DMS 273 treated with DMSO at 0.1 percent for 48 hours (cell line): ENCODE results near the gene LSM14A.
"Not testable (repeated sequence)": the region's sequence is repeated elsewhere in the genome, so short reads cannot be mapped to it uniquely, and the experiment has no call there.

Experiments
- DNase-seq: peaks from one replicate; lab custom pipeline; 2025; lab: John Stamatoyannopoulos, UW

LSM14A gene

DNA sequence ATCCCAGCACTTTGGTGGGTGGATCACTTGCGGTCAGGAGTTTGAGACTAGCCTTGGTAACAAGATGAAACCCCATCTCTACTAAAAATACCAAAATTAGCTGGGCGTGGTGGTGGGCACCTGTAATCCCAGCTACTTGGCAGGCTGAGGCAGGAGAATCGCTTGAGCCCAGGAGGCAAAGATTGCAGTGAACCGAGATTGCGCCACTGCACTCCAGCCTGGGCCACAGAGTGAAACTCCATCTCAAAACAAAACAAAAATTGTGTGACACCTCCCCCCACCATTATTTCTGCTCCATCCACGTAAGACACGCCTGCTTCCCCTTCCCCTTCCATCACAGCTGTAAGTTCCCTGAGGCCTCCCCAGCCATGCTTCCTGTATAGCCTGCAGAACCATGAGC is 13.3 kb upstream of the LSM14A start:
- DNase-seq, result not testable (repeated sequence)

- DNase-seq, result not testable (repeated sequence)
Observed at GRCh38 chr19:34159541-34159940, 12.8 kb upstream of the LSM14A start.

DNA sequence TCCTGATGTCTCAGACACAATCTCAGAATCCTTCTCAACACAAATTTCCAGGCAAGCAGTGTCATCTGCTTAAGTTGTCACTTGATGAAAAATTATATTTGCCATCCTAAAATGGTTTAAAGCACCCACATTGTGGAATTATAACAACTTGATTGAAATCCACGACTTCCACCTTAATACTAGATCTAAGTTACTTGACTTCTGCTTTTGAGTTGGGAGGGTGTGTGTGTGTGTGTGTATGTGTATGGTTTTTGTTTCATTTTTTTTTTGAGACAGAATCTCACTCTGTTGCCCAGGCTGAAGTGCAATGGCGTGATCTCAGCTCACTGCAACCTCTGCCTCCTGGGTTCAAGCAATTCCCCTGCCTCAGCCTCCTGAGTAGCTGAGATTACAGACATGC is 10.4 kb upstream of the LSM14A start:
- not testable (repeated sequence) for DNase-seq

GRCh38 chr19:34165295-34165738 is 7.0 kb upstream of the LSM14A start:
- DNase-seq, result no peak

- not testable (repeated sequence) for DNase-seq
Observed at GRCh38 chr19:34169475-34170199, 2.7 kb upstream of the LSM14A start.

GRCh38 chr19:34171539-34171876 is 796 bp upstream of the LSM14A start:
- DNase-seq, result no peak

GRCh38 chr19:34172661-34173192 is 423 bp downstream of the LSM14A start:
- no peak for DNase-seq

- DNase-seq, result no peak
Observed at GRCh38 chr19:34173193-34173956, 1.1 kb downstream of the LSM14A start.

DNA sequence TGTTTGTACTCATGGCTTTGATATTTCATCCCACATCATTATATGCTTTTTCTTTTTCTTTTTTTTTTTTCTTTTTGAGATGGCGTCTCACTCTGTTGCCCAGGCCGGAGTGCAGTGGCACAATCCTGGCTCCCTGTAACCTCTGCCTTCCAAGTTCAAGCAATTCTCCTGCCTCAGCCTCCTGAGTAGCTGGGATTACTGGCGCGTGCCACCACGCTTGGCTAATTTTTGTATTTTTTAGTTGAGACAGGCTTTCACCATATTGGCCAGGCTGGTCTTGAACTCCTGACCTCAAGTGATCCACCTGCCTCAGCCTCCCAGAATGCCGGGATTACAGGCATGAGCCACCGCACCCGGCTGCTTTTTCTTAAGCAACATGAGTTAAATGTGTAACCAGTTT is 2.9 kb downstream of the LSM14A start:
- not testable (repeated sequence) for DNase-seq

- no peak for DNase-seq
Observed at GRCh38 chr19:34176581-34176980, 4.3 kb downstream of the LSM14A start.

DNA sequence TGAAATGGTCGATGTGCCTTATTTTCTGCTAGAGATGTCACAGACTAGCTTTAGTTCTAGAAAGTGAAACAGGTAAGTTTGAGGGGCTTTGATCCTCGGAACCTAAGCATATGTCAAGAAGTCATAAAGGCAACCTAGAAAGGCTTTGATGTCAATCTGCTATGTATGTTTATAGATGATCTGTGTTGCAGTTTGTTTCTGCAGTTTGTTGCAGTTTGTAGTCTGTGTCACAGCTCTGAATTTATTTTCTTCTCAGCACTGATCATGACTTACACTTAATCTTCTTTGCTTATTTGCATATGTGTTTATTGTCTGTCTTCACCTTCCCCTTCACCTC is 5.9 kb downstream of the LSM14A start:
- DNase-seq, result no peak

DNA sequence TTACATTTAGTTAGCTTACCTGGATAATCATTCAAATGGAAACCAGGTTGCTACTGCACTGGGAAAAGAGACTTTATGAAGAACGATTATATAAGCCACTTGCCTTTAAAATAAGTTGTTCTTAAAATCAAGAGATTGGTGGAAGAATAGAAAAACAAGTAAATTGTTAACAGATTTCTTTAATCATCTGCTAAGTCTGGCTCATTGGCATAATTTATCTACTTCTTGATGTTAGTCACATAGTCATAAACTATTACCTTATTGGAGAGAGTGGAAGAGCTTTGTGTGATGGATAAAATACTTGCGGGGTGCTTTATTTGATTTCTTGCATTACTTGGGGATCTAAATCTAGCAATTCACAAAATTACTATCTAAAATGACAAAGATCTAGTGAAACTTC is 6.8 kb downstream of the LSM14A start:
- no peak for DNase-seq

- DNase-seq, result no peak
Observed at GRCh38 chr19:34180273-34180672, 8.0 kb downstream of the LSM14A start.

DNA sequence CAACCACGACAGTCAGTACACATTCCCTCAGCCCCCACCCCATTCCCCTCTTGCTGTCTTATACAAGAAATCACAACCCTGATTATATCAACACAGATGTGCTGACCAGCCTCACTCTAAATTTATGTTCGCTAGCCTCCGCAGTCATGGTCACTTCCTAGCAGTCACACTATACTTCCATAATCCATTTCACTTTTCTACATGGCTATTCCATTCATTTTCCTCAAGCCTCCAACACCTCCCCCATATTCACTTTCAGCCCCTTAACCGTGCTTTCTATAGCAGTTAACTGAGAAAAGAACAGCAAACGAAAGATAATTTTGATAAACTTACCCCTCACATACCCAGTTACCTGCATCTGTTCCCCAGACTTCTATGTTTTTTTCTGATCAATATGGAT is 8.4 kb downstream of the LSM14A start:
- no peak for DNase-seq

DNA sequence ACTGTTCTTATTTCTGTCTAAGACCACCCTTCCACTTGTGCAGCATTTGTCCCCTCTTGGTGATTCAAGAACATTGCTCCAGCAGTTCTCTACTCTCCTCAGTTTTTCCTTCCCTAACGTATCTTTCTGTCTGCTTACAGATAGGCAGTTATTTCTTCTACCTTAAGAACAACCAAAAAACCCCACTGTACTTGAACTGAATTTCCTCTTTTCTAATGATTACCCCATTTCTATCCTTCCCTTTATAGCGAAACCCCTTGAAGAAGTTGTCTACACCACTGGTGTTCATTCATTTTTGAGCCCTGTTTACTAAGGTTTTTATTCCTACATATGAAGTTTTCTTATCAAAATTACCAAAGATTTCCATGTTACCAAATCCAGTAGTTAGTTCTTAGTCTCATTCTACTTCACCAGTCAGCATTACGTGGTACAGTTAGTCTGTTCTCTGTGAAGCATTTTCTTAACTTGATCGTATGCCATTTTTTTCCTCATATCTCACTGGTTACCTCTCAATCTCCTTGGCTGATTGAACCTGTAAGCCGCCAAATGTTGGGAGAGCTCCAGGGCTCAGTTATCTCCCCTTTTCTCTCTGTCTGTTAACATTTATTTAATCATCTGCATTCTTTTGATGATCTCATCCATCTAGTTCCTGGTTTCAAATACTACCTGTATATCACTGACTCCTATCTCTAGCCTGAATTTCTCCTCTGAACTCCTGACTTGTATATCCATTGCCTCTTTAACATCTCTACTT is 9.0 kb downstream of the LSM14A start:
- DNase-seq, result no peak

GRCh38 chr19:34182125-34182524 is 9.8 kb downstream of the LSM14A start:
- no peak for DNase-seq

DNA sequence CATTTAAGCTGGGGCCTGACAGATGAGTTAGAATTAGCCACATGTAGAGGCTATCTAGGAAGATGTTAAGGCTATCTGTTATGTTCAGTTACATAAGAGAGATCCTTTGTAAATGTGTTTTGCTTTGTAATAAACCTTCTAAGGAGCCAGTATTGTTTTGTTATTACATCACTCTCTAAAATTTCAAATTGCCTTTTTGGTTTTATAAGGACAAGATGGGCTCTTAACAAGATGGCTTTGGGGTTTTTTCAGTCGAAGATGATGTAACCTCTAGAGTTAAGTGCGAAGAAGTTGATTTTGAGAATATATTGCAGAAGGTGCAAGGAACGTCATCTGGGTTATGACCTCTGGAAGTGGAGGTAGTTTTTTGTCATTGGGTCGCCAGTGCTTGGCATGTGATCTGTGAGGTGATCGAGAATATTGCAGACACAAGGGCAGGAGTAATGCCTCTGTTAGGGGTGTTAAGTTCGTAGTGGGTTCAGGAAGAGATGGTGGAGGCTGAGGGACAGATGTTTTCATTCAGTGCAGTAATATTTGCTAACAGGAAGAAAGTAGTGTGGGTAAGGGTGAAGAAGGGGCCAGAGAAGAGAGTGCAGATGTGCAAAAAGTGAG is 12.7 kb downstream of the LSM14A start:
- no peak for DNase-seq

GRCh38 chr19:34186205-34186604 is 13.9 kb downstream of the LSM14A start:
- DNase-seq, result no peak

DNA sequence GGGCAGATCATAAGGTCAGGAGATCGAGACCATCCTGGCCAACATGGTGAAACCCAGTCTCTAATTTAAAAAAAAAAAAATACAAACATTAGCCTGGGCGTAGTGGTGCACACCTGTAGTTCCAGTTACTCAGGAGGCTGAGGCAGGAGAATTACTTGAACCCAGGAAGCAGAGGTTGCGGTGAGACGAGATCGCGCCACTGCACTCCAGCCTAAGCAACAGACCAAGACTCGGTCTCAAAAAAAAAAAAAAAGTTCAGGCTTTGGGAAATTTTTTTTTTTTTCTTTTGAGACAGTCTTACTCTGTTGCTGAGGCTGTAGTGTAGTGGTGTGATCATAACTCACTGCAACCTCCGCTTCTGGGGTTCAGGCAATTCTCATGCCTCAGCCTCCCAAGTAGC is 14.7 kb downstream of the LSM14A start:
- no peak for DNase-seq

- no peak for DNase-seq
Observed at GRCh38 chr19:34188408-34188807, 16.1 kb downstream of the LSM14A start.

GRCh38 chr19:34189199-34189916 is 17.1 kb downstream of the LSM14A start:
- DNase-seq, result no peak
